PFSK-1 (cell line): ENCODE results near the gene CAMSAP3.

Source experiments
- POLR2AphosphoS5 ChIP-seq: IDR thresholded peaks from 2 replicates; pipeline ENCODE4 v1.6.1; 2012; ENCODE audit warnings: low read depth, mild to moderate bottlenecking, control low read depth, low read length, moderate library complexity
- TAF1 ChIP-seq: IDR thresholded peaks from 2 replicates; pipeline ENCODE4 v1.6.1; 2012; ENCODE audit warnings: low read length, control low read depth, borderline replicate concordance; ENCODE audit not compliant: insufficient read depth

DNA sequence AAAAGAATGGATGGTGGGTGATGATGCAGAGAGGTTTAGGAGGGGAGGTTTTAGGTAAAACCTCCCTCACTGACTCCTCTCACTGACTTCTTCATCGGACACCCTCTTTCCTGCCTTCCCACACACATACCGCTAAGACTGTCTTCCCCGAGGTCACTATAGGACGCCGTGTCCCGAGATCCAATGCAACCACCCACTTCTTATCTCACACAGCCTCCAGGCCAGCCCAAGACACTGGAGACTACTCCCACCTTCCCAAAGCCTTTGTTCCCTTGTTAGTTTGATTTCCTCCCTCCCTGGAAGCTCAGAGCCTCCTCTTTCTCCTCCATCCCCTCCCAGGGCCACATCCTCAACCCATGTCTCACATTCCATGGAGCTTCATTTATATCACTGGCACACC, 16.5 kb upstream of the CAMSAP3 start:
- TF ChIP-seq POLR2AphosphoS5 (no peak), TAF1 (no peak)
